CD4-positive, alpha-beta T cell treated with Interleukin-6 for 4 hours (primary cell): ENCODE measurements around the gene LNX1.
"Not testable (repeated sequence)": the region's sequence is repeated elsewhere in the genome, so short reads cannot be mapped to it uniquely, and the experiment has no call there.

Experiments used
- DNase-seq: peaks from one replicate; pipeline ENCODE4 v3.0.0-alpha.2; 2020; ENCODE audit warnings: mixed read lengths

LNX1 gene

GRCh38 chr4:53490965-53491622 is 100.2 kb downstream of the LNX1 start:
- no peak for DNase-seq

GRCh38 chr4:53490161-53490956 is 100.9 kb downstream of the LNX1 start:
- no peak for DNase-seq

GRCh38 chr4:53489279-53489889 is 101.9 kb downstream of the LNX1 start:
- no peak for DNase-seq

- DNase-seq = no peak
These were observed 103.5 kb downstream of the LNX1 start for GRCh38 chr4:53487766-53488165.

GRCh38 chr4:53485658-53486040 is 105.6 kb downstream of the LNX1 start:
- DNase-seq = no peak

GRCh38 chr4:53484911-53485657 is 106.2 kb downstream of the LNX1 start:
- no peak for DNase-seq

GRCh38 chr4:53483250-53483649 is 108.0 kb downstream of the LNX1 start:
- DNase-seq = no peak

- DNase-seq = no peak
These were observed 109.7 kb downstream of the LNX1 start for GRCh38 chr4:53481586-53481985.

- no peak for DNase-seq
These were observed 110.4 kb downstream of the LNX1 start for GRCh38 chr4:53480909-53481308.

GRCh38 chr4:53479736-53480525 is 111.4 kb downstream of the LNX1 start:
- DNase-seq = no peak

GRCh38 chr4:53478671-53479456 is 112.4 kb downstream of the LNX1 start:
- DNase-seq = no peak

- DNase-seq = no peak
These were observed 113.7 kb downstream of the LNX1 start for GRCh38 chr4:53477636-53478035.

GRCh38 chr4:53477038-53477565 is 114.2 kb downstream of the LNX1 start:
- DNase-seq = no peak

- DNase-seq = no peak
These were observed 114.9 kb downstream of the LNX1 start for GRCh38 chr4:53476232-53477037.

- not testable (repeated sequence) for DNase-seq
These were observed 124.7 kb downstream of the LNX1 start for GRCh38 chr4:53466576-53466975.

GRCh38 chr4:53465891-53466290 is 125.4 kb downstream of the LNX1 start:
- DNase-seq = no peak

GRCh38 chr4:53465281-53465680 is 126.0 kb downstream of the LNX1 start:
- DNase-seq = no peak

GRCh38 chr4:53463340-53463739 is 127.9 kb downstream of the LNX1 start:
- DNase-seq = no peak

- DNase-seq = no peak
These were observed 130.0 kb downstream of the LNX1 start for GRCh38 chr4:53461244-53461643.

GRCh38 chr4:53459548-53459947 is 131.7 kb downstream of the LNX1 start:
- no peak for DNase-seq
